Measurements from ENCODE around the gene BICDL1. TPM values are rescaled to one million over a fixed set of nuclear protein-coding genes. Genes with fewer than 3 reads are reported as not detected.

BICDL1 gene
- total and polyA plus RNA-seq, 2 donors (not counting 1 experiment from before 2014, with no cell fraction given), result not detected

DNA sequence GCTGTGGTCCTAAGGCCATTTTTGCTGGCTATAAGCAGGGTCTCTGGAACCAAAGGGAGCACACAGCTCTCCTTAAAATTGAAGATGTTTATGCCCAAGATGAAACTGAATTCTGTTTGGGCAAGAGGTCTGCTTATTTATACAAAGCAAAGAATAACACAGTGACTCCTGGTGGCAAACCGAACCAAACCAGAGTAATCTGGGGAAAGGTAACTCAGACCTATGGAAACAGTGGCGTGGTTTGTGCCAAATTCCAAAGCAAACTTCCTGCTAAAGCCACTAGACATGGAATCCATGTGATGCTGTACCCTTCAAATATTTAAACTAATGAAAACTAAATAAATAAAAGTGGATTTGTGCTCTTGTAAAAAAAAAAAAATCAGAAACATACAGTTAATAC, 29.6 kb upstream of the BICDL1 start:
- no peak for TF ChIP-seq EZH2 (IDR thresholded peaks at IDR 0.05; ENCODE audit: low read length, missing control alignments)
- TF ChIP-seq, protein P1, sequence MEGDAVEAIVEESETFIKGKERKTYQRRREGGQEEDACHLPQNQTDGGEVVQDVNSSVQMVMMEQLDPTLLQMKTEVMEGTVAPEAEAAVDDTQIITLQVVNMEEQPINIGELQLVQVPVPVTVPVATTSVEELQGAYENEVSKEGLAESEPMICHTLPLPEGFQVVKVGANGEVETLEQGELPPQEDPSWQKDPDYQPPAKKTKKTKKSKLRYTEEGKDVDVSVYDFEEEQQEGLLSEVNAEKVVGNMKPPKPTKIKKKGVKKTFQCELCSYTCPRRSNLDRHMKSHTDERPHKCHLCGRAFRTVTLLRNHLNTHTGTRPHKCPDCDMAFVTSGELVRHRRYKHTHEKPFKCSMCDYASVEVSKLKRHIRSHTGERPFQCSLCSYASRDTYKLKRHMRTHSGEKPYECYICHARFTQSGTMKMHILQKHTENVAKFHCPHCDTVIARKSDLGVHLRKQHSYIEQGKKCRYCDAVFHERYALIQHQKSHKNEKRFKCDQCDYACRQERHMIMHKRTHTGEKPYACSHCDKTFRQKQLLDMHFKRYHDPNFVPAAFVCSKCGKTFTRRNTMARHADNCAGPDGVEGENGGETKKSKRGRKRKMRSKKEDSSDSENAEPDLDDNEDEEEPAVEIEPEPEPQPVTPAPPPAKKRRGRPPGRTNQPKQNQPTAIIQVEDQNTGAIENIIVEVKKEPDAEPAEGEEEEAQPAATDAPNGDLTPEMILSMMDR (conservative IDR thresholded peaks at IDR 0.05 in 1 of 2, IDR thresholded peaks at IDR 0.05 in 1 of 2; ENCODE audit: low read depth in 1 of 2, low read length in 2 of 2), result no peak
- no peaks in the 10 kb centered on the region for H4K20me1 ChIP-seq (ENCODE audit: control insufficient read depth, extremely low read depth, insufficient read depth, low read length)
- no peak overlapping the region for H3K4me2 ChIP-seq (ENCODE audit: extremely low read depth, insufficient read depth, low read length)
- no peak overlapping the region for H3K27ac ChIP-seq (ENCODE audit: insufficient read depth, low read length)
- H3K27me3 ChIP-seq (ENCODE audit: control insufficient read depth, insufficient read depth, low read length), result no peaks in the 10 kb centered on the region
- H3K9ac ChIP-seq (ENCODE audit: insufficient read depth, low read length), result no peak overlapping the region
- no peaks in the 10 kb centered on the region for H3K4me1 ChIP-seq (ENCODE audit: control insufficient read depth, extremely low read depth, insufficient read depth, low read length)
- no peaks in the 10 kb centered on the region for H3K36me3 ChIP-seq (ENCODE audit: control insufficient read depth, insufficient read depth, low read length)
- H3K4me3 ChIP-seq (replicated peaks in 1 of 4; ENCODE audit: control extremely low read depth in 1 of 4, insufficient read depth in 1 of 4, low read depth in 3 of 4, low read length in 4 of 4), result no peak overlapping the region
- DNase-seq (ENCODE audit: low read depth in 2 of 2), result no peak
- H3K79me2 ChIP-seq (ENCODE audit: control insufficient read depth, insufficient read depth, low read length), result no peaks in the 10 kb centered on the region
- no peaks in the 10 kb centered on the region for H3K9me3 ChIP-seq (ENCODE audit: control insufficient read depth, insufficient read depth, low read depth, low read length)
- no peak overlapping the region for H2AFZ ChIP-seq (ENCODE audit: low read length)

DNA sequence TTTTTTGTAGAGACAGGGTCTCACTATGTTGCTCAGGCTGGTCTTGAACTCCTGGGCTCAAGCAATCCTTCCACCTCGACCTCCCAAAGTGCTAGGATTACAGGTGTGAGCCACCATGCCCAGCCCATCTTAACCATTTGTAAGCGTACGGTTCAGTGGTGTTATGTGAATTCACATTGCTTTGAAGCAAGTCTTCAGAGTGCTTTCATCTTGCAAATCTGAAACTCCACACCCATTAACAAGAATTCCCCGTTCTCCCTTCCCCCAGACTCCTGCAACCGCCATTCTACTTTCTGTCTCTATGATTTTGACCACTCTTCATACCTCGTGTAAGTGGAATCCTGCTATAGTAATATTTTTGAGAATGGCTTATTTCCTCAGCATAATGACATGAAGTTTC, 24.9 kb upstream of the BICDL1 start:
- no peaks in the 10 kb centered on the region for H4K20me1 ChIP-seq (ENCODE audit: control insufficient read depth, extremely low read depth, insufficient read depth, low read length)
- no peaks in the 10 kb centered on the region for H3K36me3 ChIP-seq (ENCODE audit: control insufficient read depth, insufficient read depth, low read length)
- H3K9ac ChIP-seq (ENCODE audit: insufficient read depth, low read length), result no peak overlapping the region
- no peaks in the 10 kb centered on the region for H3K79me2 ChIP-seq (ENCODE audit: control insufficient read depth, insufficient read depth, low read length)
- no peak overlapping the region for H3K4me2 ChIP-seq (ENCODE audit: extremely low read depth, insufficient read depth, low read length)
- H3K9me3 ChIP-seq (ENCODE audit: control insufficient read depth, insufficient read depth, low read depth, low read length), result no peaks in the 10 kb centered on the region
- no peaks in the 10 kb centered on the region for H3K27me3 ChIP-seq (ENCODE audit: control insufficient read depth, insufficient read depth, low read length)
- DNase-seq (ENCODE audit: low read depth in 2 of 2), result no peak
- TF ChIP-seq, protein P1 (conservative IDR thresholded peaks at IDR 0.05 in 1 of 2, IDR thresholded peaks at IDR 0.05 in 1 of 2; ENCODE audit: low read depth in 1 of 2, low read length in 2 of 2), result no peak
- no peak for TF ChIP-seq EZH2 (IDR thresholded peaks at IDR 0.05; ENCODE audit: low read length, missing control alignments)
- no peaks in the 10 kb centered on the region for H3K4me1 ChIP-seq (ENCODE audit: control insufficient read depth, extremely low read depth, insufficient read depth, low read length)
- no peak overlapping the region for H3K4me3 ChIP-seq (replicated peaks in 1 of 4; ENCODE audit: control extremely low read depth in 1 of 4, insufficient read depth in 1 of 4, low read depth in 3 of 4, low read length in 4 of 4)
- H3K27ac ChIP-seq (ENCODE audit: insufficient read depth, low read length), result no peak overlapping the region
- no peak overlapping the region for H2AFZ ChIP-seq (ENCODE audit: low read length)

DNA sequence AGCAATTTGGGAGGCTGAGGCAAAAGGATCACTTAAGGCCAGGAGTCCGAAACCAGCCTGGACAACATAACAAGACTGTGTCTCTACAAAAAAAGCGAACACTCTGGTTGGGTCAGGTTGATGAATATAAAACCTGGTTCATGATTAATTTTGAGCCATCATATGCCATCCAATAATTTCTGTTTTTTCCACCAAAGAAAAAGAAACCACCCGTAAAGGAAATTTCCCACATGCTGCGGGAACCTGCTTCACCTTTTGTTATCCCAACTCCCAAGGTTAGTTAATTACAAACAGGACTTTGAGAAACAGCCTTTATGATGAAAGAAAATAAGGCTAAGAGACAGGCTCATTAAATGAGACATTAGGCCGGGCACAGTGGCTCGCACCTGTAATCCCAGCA, 24.1 kb upstream of the BICDL1 start:
- Histone ChIP-seq H3K4me3 (replicated peaks in 1 of 4; ENCODE audit: control extremely low read depth in 1 of 4, insufficient read depth in 1 of 4, low read depth in 3 of 4, low read length in 4 of 4) (no peak overlapping the region), H3K36me3 (ENCODE audit: control insufficient read depth, insufficient read depth, low read length) (no peaks in the 10 kb centered on the region), H3K27me3 (ENCODE audit: control insufficient read depth, insufficient read depth, low read length) (no peaks in the 10 kb centered on the region), H2AFZ (ENCODE audit: low read length) (no peak overlapping the region), H3K9me3 (ENCODE audit: control insufficient read depth, insufficient read depth, low read depth, low read length) (no peaks in the 10 kb centered on the region), H3K4me1 (ENCODE audit: control insufficient read depth, extremely low read depth, insufficient read depth, low read length) (no peaks in the 10 kb centered on the region), H3K27ac (ENCODE audit: insufficient read depth, low read length) (no peak overlapping the region), H3K79me2 (ENCODE audit: control insufficient read depth, insufficient read depth, low read length) (no peaks in the 10 kb centered on the region), H3K4me2 (ENCODE audit: extremely low read depth, insufficient read depth, low read length) (no peak overlapping the region), H4K20me1 (ENCODE audit: control insufficient read depth, extremely low read depth, insufficient read depth, low read length) (no peaks in the 10 kb centered on the region), H3K9ac (ENCODE audit: insufficient read depth, low read length) (no peak overlapping the region)
- no peak for DNase-seq (ENCODE audit: low read depth in 2 of 2)
- TF ChIP-seq EZH2 (IDR thresholded peaks at IDR 0.05; ENCODE audit: low read length, missing control alignments), result no peak
- TF ChIP-seq, protein P1 (conservative IDR thresholded peaks at IDR 0.05 in 1 of 2, IDR thresholded peaks at IDR 0.05 in 1 of 2; ENCODE audit: low read depth in 1 of 2, low read length in 2 of 2), result no peak
